GM19193 (cell line): ENCODE measurements around the gene CDH1.
A peak's percentile ranks its signal among the peaks of the same experiment; 100 is the strongest.

Experiments used
- POLR2A ChIP-seq: IDR thresholded peaks from 4 replicates; pipeline ENCODE4 v1.6.1; 2011; ENCODE audit not compliant: insufficient read depth, insufficient read length; ENCODE audit errors: extremely low read depth

CDH1 gene

GRCh38 chr16:68743664-68744063 lies 6.6 kb downstream of the CDH1 start:
- no peak for TF ChIP-seq POLR2A

DNA sequence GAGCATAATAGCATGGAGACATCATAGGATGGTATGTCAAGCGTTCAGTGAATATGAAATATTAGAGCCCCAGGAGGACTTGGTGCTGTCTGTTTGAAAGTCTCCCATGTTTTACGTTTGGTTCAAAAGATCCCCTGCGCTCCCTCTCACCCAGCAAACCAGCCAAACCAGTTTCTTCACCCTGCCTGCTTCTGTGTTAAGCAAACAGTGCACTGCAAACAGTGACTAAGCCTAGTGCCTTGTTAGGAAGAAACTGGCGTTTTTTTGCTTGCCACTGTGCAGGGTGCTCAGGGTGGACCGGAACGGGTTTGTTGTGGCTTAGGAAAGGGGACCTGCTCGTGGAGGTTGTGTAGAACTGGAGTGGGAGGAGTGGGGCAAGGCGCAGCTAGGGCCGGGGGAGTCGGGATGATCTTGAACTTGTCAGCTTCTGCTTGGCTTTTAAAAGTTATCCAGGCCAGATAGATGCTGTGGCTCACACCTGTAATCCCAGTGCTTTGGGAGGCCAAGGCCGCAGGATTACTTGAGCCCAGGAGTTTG lies 7.7 kb downstream of the CDH1 start:
- no peak for TF ChIP-seq POLR2A

DNA sequence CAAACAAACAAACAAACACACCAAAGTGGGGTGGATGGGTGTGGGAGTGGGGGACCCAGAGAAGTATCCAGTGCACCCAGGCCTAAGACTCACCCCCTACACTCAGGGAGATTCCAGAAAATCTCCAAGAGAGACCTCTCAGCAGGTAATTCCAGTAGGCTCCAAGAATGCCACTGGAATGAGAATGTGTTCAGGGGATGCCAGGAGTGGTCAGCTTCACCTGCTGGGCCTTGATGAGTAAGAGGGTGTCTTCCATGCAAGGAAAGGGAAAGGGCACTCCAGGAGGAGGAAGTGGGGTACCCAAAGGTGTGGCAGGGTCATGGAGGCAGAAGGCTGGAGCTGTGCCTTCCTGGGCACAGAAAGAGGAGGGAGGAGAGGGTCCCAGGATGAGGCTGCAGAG lies 9.9 kb downstream of the CDH1 start:
- no peak for TF ChIP-seq POLR2A

DNA sequence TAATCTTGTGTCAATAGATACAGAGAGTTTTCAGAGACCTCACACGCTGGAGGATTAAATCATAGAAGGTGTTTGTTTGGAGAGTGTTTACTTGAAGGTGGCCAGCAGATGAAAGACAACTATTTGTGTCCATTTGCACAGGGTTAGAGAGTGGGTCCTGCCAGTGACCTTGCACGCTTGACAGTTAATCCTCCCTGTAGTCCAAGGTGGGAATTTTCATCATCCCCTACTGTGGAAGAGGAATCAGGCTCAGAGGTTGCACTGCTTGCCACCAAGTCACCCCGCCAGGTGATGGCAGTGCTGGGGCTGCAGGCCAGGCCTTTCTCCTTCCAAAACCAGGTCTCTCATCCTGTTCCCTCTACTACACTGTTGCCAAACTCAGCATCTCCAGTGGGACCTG lies 12.3 kb downstream of the CDH1 start:
- TF ChIP-seq POLR2A: no peak

- TF ChIP-seq POLR2A: no peak
These were observed 13.2 kb downstream of the CDH1 start for GRCh38 chr16:68750193-68750695.

GRCh38 chr16:68751160-68751559 lies 14.1 kb downstream of the CDH1 start:
- no peak for TF ChIP-seq POLR2A

GRCh38 chr16:68752602-68753001 lies 15.5 kb downstream of the CDH1 start:
- no peak for TF ChIP-seq POLR2A

DNA sequence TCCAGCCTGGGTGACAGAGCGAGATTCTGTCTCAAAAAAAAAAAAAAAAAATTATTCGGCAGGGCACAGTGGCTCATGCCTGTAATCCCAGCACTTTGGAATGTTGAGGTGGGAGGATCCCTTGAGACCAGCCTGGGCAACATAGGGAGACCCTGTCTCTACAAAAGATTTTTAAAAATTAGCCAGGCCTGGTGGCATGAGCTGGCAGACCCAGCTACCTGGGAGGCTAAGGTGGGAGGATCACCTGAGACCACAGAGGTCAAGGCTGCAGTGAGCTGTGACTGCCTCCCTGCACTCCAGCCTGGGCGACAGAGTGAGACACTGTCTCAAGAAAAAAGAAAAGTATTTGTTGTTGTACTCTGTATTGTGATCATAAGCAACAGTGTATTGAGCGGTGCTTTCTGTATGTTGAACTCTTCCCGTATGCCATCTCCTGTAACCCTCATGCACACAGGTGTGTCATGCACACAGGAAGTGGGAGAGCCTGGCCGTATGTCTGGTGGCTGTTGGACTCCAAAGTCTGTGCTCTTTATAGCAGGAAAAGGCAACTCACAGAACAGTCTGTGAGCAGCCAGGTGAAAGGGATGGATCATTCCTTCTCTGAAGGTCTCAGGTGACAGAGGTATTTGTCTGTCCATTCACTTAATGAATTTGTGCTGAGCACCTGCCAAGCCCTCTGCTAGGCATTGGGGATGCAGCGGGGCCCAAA lies 17.1 kb downstream of the CDH1 start:
- no peak for TF ChIP-seq POLR2A

DNA sequence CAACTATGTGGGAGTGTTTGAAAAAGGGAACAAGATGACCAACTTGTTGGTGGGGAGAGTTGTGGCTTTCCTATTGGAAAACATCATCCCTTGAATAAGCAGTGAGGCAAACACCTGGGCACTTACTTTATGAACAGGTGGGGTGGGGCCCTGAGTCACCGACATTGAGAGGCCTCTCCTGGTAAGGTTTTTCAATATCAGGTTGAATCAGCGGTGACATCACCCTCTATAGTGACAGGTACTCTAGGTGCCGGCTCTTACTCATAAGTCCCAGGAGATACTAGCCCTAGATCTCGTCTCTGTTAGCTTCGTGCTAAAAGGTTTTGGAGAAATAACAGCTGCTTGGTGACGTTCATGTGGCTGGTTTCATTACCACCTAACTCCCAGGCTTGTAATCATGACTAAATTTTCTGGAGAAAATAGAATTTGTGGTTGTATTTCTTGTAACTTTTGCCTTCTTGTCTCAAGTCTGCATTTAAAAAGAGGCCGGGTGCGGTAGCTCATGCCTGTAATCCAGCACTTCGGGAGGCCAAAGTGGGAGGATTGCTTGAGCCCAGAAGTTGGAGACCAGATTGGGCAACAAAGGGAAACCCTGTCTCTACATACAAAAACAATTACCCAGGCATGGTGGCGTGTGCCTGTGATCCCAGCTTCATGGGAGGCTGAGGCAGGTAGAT lies 19.3 kb downstream of the CDH1 start:
- TF ChIP-seq POLR2A: no peak

DNA sequence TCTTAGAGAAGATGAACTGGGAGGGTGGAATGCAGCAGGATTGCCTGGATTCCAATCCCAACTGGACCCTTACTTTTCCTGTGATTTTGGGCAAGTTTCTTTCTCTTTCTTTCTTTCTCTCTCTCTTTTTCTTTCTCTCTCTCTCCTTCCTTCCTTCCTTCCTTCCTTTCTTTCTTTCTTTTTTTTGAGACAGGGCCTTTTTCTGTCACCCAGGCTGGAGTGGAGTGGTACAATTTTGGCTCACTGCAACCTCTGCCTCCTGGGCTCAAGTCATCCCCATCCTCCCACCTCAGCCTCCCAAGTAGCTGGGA lies 20.5 kb downstream of the CDH1 start:
- TF ChIP-seq POLR2A: no peak

GRCh38 chr16:68759062-68759461 lies 22.0 kb downstream of the CDH1 start:
- TF ChIP-seq POLR2A: no peak

DNA sequence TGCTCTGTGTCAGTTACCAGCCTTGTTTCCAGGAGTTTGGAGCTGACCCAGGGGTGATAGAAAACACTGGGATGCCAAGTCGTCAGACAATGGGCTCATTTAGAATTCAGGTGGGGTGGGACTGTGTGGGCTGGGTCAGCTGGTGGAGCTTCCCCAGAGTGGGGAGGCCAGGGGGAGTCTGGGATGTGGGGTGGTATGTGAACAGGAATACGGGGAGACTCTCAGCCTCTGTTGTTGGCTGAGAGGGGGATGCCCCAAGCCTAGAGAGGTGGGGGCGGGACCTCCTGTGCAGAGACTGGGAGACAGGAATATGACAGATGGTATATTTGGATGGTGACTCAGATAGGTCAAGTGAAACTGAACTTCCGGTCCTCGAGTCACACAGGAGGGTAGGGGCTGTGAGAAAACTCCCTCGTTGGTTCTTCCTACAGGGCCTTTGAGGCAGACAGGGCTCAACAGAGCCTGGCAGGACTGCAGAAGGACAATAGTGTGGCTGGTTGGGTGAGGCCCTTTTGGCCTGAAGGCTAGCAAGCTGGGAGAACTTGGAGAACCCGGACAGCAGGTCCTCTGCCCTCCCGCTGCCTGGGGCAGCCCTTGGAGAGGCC lies 23.7 kb downstream of the CDH1 start:
- peak; percentile 17 for TF ChIP-seq POLR2A

GRCh38 chr16:68762996-68763756 lies 26.1 kb downstream of the CDH1 start:
- TF ChIP-seq POLR2A: no peak

- no peak for TF ChIP-seq POLR2A
These were observed 27.8 kb downstream of the CDH1 start for GRCh38 chr16:68764862-68765261.

GRCh38 chr16:68767581-68767980 lies 30.5 kb downstream of the CDH1 start:
- no peak for TF ChIP-seq POLR2A
